HepG2 (cell line): ENCODE data around the gene FGF19. TPM values are rescaled to one million over a fixed set of nuclear protein-coding genes. Genes with fewer than 3 reads are reported as not detected.

Experiments
- AGO2 ChIP-seq: fragments of 200-400 bp; formaldehyde crosslinking; optimal IDR thresholded peaks from 2 replicates; pipeline ENCODE3; 2017; ENCODE audit warnings: mild to moderate bottlenecking, low read depth, low read length, moderate library complexity
- DR1 ChIP-seq: sonication (generic); formaldehyde crosslinking; IDR thresholded peaks from 2 replicates; pipeline ENCODE4 v1.8.0; 2021; ENCODE audit warnings: mild to moderate bottlenecking, missing genetic modification reagents, inconsistent platforms
- ETV6 ChIP-seq: sonication (generic); formaldehyde crosslinking; conservative IDR thresholded peaks from 2 replicates; pipeline ENCODE4 v1.4.0; 2020; ENCODE audit warnings: missing genetic modification reagents
- KDM1A ChIP-seq: IDR thresholded peaks from 2 replicates; pipeline ENCODE4 v1.6.1; 2016; ENCODE audit warnings: missing compliant biosample characterization
- MED1 ChIP-seq: sonication (generic); formaldehyde crosslinking; IDR thresholded peaks from 2 replicates; pipeline ENCODE4 v1.4.0; 2020; ENCODE audit warnings: missing genetic modification reagents
- NFE2L2 ChIP-seq: fragments of 150-350 bp; IDR thresholded peaks from 2 replicates; pipeline ENCODE4 v1.6.1; 2014; ENCODE audit warnings: low read length
- ZEB1 ChIP-seq: IDR thresholded peaks from 2 replicates; pipeline ENCODE4 v1.6.1; 2012; ENCODE audit warnings: mild to moderate bottlenecking, low read depth, inconsistent platforms; ENCODE audit not compliant: insufficient replicate concordance
- ZNF101 ChIP-seq: sonication (generic); formaldehyde crosslinking; IDR thresholded peaks from 2 replicates; pipeline ENCODE4 v1.4.0; 2020; ENCODE audit warnings: mild to moderate bottlenecking, low read depth, missing genetic modification reagents, borderline replicate concordance
- ZNF230 ChIP-seq: sonication (generic); formaldehyde crosslinking; IDR thresholded peaks from 2 replicates; pipeline ENCODE4 v1.4.0; 2020; ENCODE audit warnings: mild to moderate bottlenecking, missing genetic modification reagents
- ZNF549 ChIP-seq: sonication (generic); formaldehyde crosslinking; IDR thresholded peaks from 2 replicates; pipeline ENCODE4 v1.5.0; 2020; ENCODE audit warnings: missing genetic modification reagents
- ZNF879 ChIP-seq: sonication (generic); formaldehyde crosslinking; IDR thresholded peaks from 2 replicates; pipeline ENCODE4 v1.8.1; 2023; ENCODE audit warnings: missing genetic modification reagents
- polyA plus RNA-seq, 8 experiments: library from polyadenylated mRNA; depleted of rRNA in 3 of 8; stranded (reverse) in 7 of 8; unstranded in 1 of 8; fragments of >200 nt; fragmentation: Illumina TruSeq in 4 of 8; extraction: Trizol in 4 of 8; gene quantifications; 2 replicates each; pipeline versions ENCODE4 v1.2.1 to v1.2.3, GENCODE V29; 2011 to 2016; ENCODE audit warnings: low read depth in 4 of 8, missing spikeins in 1 of 8, mixed read lengths in 1 of 8; ENCODE audit not compliant: insufficient read depth in 1 of 8
- total RNA-seq, 5 experiments: library from RNA; depleted of rRNA; stranded (reverse); fragments of >200 nt; fragmentation: Illumina TruSeq; extraction: Trizol; gene quantifications; 2 replicates each; pipeline ENCODE4 v1.2.3, GENCODE V29; 2016; ENCODE audit warnings: low read depth in 1 of 5
- TF ChIP-seq, protein P1 (sequence below): sonication (generic); formaldehyde crosslinking; IDR thresholded peaks from 2 replicates; pipeline ENCODE4 v1.5.0; 2020; ENCODE audit warnings: missing genetic modification reagents, mild to moderate bottlenecking, borderline replicate concordance
- TF ChIP-seq, protein P2 (sequence below): sonication (generic); formaldehyde crosslinking; IDR thresholded peaks from 2 replicates; pipeline ENCODE4 v1.4.0; 2020; ENCODE audit warnings: missing genetic modification reagents
- TF ChIP-seq, protein P3 (sequence below): sonication (generic); formaldehyde crosslinking; IDR thresholded peaks from 2 replicates; pipeline ENCODE4 v1.4.0; 2020; ENCODE audit warnings: missing genetic modification reagents, mild to moderate bottlenecking, borderline replicate concordance
- TF ChIP-seq, protein P4 (sequence below): sonication (generic); formaldehyde crosslinking; IDR thresholded peaks from 2 replicates; pipeline ENCODE4 v1.4.0; 2020; ENCODE audit warnings: missing genetic modification reagents
- TF ChIP-seq, protein P5 (sequence below): sonication (generic); formaldehyde crosslinking; IDR thresholded peaks from 2 replicates; pipeline ENCODE4 v1.8.1; 2022; ENCODE audit warnings: mild to moderate bottlenecking, missing genetic modification reagents

FGF19 gene
- total and polyA plus RNA-seq, 2 of the 13 experiments (the other 11 are each of a cell fraction or from before 2014, with no cell fraction given), result 0.07 TPM; not detected in 1

DNA sequence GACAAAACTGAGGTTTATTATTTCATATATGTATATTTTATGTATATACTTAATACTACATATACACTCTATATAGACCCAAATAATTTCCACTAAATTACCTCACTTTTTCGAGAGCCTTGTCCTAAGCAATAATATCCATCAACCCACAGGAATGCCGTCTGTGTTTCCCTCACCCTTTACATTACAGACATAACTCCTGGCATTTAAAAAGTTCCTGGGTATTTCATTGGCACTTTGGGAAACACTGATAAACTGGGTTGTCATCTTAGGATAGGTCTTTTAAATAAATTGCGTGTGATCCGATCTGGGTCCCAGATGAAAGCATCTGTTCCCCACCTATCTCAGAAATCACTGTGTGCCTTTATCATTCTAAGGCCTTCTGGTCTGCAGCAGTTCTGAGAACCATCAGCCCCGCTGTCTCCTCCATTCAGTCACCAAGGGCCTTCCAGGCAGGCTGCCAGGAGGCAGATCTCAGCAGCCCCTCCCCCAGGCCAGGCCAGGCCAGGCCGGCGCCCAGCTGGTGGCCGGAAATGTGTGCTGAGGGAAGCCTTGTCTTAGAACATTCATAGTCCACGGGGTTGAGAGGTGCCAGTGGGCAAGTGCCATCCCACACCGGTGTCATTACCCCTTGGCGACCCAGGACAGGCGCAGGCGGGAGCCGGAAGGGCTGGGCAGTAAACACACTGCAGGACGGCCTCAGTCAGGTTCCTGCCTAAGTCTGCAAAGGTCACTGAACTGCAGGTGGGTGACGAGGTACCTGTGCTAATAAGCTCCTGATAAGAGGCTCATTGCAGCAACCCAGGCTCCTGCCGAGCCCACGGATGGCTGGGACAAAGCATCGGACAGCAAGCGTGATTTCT is 3.3 kb downstream of the FGF19 start (continued):
- TF ChIP-seq, protein P1, sequence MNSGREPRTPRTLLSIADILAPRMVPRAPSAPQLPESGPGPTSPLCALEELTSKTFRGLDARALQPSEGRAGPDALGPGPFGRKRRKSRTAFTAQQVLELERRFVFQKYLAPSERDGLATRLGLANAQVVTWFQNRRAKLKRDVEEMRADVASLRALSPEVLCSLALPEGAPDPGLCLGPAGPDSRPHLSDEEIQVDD (CRISPR knock-in tag), result no peak
- TF ChIP-seq DR1 (no peak), AGO2 (no peak), ETV6 (CRISPR knock-in tag) (no peak; the same call in 1 of the 2 replicates), ZNF879 (CRISPR knock-in tag) (no peak), ZNF230 (CRISPR knock-in tag) (no peak), ZEB1 (peak; percentile 97), MED1 (CRISPR knock-in tag) (peak; percentile 33; the same call in 1 of the 2 replicates), NFE2L2 (no peak), ZNF549 (CRISPR knock-in tag) (no peak), ZNF101 (CRISPR knock-in tag) (no peak), KDM1A (no peak)
- TF ChIP-seq, protein P2, sequence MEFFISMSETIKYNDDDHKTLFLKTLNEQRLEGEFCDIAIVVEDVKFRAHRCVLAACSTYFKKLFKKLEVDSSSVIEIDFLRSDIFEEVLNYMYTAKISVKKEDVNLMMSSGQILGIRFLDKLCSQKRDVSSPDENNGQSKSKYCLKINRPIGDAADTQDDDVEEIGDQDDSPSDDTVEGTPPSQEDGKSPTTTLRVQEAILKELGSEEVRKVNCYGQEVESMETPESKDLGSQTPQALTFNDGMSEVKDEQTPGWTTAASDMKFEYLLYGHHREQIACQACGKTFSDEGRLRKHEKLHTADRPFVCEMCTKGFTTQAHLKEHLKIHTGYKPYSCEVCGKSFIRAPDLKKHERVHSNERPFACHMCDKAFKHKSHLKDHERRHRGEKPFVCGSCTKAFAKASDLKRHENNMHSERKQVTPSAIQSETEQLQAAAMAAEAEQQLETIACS (CRISPR knock-in tag), result no peak
- TF ChIP-seq, protein P3, sequence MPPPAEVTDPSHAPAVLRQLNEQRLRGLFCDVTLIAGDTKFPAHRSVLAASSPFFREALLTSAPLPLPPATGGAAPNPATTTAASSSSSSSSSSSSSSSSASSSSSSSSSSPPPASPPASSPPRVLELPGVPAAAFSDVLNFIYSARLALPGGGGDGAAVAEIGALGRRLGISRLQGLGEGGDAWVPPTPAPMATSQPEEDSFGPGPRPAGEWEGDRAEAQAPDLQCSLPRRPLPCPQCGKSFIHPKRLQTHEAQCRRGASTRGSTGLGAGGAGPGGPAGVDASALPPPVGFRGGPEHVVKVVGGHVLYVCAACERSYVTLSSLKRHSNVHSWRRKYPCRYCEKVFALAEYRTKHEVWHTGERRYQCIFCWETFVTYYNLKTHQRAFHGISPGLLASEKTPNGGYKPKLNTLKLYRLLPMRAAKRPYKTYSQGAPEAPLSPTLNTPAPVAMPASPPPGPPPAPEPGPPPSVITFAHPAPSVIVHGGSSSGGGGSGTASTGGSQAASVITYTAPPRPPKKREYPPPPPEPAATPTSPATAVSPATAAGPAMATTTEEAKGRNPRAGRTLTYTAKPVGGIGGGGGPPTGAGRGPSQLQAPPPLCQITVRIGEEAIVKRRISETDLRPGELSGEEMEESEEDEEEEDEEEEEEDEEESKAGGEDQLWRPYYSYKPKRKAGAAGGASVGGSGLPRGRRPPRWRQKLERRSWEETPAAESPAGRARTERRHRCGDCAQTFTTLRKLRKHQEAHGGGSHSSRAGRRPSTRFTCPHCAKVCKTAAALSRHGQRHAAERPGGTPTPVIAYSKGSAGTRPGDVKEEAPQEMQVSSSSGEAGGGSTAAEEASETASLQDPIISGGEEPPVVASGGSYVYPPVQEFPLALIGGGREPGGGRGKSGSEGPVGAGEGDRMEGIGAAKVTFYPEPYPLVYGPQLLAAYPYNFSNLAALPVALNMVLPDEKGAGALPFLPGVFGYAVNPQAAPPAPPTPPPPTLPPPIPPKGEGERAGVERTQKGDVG, result no peak
- TF ChIP-seq, protein P4, sequence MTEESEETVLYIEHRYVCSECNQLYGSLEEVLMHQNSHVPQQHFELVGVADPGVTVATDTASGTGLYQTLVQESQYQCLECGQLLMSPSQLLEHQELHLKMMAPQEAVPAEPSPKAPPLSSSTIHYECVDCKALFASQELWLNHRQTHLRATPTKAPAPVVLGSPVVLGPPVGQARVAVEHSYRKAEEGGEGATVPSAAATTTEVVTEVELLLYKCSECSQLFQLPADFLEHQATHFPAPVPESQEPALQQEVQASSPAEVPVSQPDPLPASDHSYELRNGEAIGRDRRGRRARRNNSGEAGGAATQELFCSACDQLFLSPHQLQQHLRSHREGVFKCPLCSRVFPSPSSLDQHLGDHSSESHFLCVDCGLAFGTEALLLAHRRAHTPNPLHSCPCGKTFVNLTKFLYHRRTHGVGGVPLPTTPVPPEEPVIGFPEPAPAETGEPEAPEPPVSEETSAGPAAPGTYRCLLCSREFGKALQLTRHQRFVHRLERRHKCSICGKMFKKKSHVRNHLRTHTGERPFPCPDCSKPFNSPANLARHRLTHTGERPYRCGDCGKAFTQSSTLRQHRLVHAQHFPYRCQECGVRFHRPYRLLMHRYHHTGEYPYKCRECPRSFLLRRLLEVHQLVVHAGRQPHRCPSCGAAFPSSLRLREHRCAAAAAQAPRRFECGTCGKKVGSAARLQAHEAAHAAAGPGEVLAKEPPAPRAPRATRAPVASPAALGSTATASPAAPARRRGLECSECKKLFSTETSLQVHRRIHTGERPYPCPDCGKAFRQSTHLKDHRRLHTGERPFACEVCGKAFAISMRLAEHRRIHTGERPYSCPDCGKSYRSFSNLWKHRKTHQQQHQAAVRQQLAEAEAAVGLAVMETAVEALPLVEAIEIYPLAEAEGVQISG (CRISPR knock-in tag), result 0 out of 2 replicates have a peak, but pooled peaks have one; percentile 47
- TF ChIP-seq, protein P5, sequence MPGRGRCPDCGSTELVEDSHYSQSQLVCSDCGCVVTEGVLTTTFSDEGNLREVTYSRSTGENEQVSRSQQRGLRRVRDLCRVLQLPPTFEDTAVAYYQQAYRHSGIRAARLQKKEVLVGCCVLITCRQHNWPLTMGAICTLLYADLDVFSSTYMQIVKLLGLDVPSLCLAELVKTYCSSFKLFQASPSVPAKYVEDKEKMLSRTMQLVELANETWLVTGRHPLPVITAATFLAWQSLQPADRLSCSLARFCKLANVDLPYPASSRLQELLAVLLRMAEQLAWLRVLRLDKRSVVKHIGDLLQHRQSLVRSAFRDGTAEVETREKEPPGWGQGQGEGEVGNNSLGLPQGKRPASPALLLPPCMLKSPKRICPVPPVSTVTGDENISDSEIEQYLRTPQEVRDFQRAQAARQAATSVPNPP (CRISPR knock-in tag), result no peak
